ENCODE data around the gene CENPO. TPM values are rescaled to one million over a fixed set of nuclear protein-coding genes. Genes with fewer than 3 reads are reported as not detected.

The CENPO gene
- total and polyA plus RNA-seq, 2 donors (not counting 1 experiment from before 2014, with no cell fraction given), result 9.1 to 12.7 TPM

GRCh38 chr2:24822049-24822706 is 29.0 kb downstream of the CENPO start:
- Histone ChIP-seq H3K9ac (ENCODE audit: insufficient read depth, low read length) (no peak overlapping the region), H3K27ac (ENCODE audit: insufficient read depth, low read length) (no peak overlapping the region), H3K4me1 (ENCODE audit: control insufficient read depth, extremely low read depth, insufficient read depth, low read length) (peaks cover 2% of the 10 kb centered on the region), H3K36me3 (ENCODE audit: control insufficient read depth, insufficient read depth, low read length) (peaks cover 26% of the 10 kb centered on the region), H3K79me2 (ENCODE audit: control insufficient read depth, insufficient read depth, low read length) (peaks cover 2% of the 10 kb centered on the region), H3K4me2 (ENCODE audit: extremely low read depth, insufficient read depth, low read length) (no peak overlapping the region), H3K4me3 (replicated peaks in 1 of 4; ENCODE audit: control extremely low read depth in 1 of 4, insufficient read depth in 1 of 4, low read depth in 3 of 4, low read length in 4 of 4) (no peak overlapping the region), H4K20me1 (ENCODE audit: control insufficient read depth, extremely low read depth, insufficient read depth, low read length) (no peaks in the 10 kb centered on the region), H3K27me3 (ENCODE audit: control insufficient read depth, insufficient read depth, low read length) (no peaks in the 10 kb centered on the region), H2AFZ (ENCODE audit: low read length) (no peak overlapping the region), H3K9me3 (ENCODE audit: control insufficient read depth, insufficient read depth, low read depth, low read length) (no peaks in the 10 kb centered on the region)
- TF ChIP-seq CTCF (conservative IDR thresholded peaks at IDR 0.05 in 1 of 2, IDR thresholded peaks at IDR 0.05 in 1 of 2; ENCODE audit: low read depth in 1 of 2, low read length in 2 of 2), result no peak
- TF ChIP-seq EZH2 (IDR thresholded peaks at IDR 0.05; ENCODE audit: low read length, missing control alignments), result no peak
- DNase-seq (ENCODE audit: low read depth in 2 of 2), result no peak

GRCh38 chr2:24824071-24824588 is 30.9 kb downstream of the CENPO start:
- Histone ChIP-seq H4K20me1 (ENCODE audit: control insufficient read depth, extremely low read depth, insufficient read depth, low read length) (no peaks in the 10 kb centered on the region), H3K27me3 (ENCODE audit: control insufficient read depth, insufficient read depth, low read length) (no peaks in the 10 kb centered on the region)
- DNase-seq (ENCODE audit: low read depth in 2 of 2), result no peak

More at GRCh38 chr2:24824071-24824588, 30.9 kb downstream of the CENPO start:
- H3K4me1 ChIP-seq (ENCODE audit: control insufficient read depth, extremely low read depth, insufficient read depth, low read length), result no peaks in the 10 kb centered on the region
- H2AFZ ChIP-seq (ENCODE audit: low read length), result no peak overlapping the region
- H3K79me2 ChIP-seq (ENCODE audit: control insufficient read depth, insufficient read depth, low read length), result no peaks in the 10 kb centered on the region
- no peak overlapping the region for H3K4me2 ChIP-seq (ENCODE audit: extremely low read depth, insufficient read depth, low read length)
- H3K36me3 ChIP-seq (ENCODE audit: control insufficient read depth, insufficient read depth, low read length), result peaks cover 24% of the 10 kb centered on the region
- no peak overlapping the region for H3K27ac ChIP-seq (ENCODE audit: insufficient read depth, low read length)
- H3K4me3 ChIP-seq (replicated peaks in 1 of 4; ENCODE audit: control extremely low read depth in 1 of 4, insufficient read depth in 1 of 4, low read depth in 3 of 4, low read length in 4 of 4), result no peak overlapping the region
- no peak overlapping the region for H3K9ac ChIP-seq (ENCODE audit: insufficient read depth, low read length)
- H3K9me3 ChIP-seq (ENCODE audit: control insufficient read depth, insufficient read depth, low read depth, low read length), result no peaks in the 10 kb centered on the region
- TF ChIP-seq EZH2 (IDR thresholded peaks at IDR 0.05; ENCODE audit: low read length, missing control alignments), result no peak
- TF ChIP-seq CTCF (conservative IDR thresholded peaks at IDR 0.05 in 1 of 2, IDR thresholded peaks at IDR 0.05 in 1 of 2; ENCODE audit: low read depth in 1 of 2, low read length in 2 of 2), result no peak

Measured in fibroblast of lung (primary cell).